VCaP (cell line): Measurements from ENCODE around the gene RASA1.
"Not testable (repeated sequence)": the region's sequence is repeated elsewhere in the genome, so short reads cannot be mapped to it uniquely, and the experiment has no call there.

Experiments used
- H3K27ac ChIP-seq: fragments of 450-650 bp; 2 replicates; pipeline ENCODE4 v1.5.1; 2017
- TF ChIP-seq, protein P1 (sequence below): fragments of 450-650 bp; conservative IDR thresholded peaks from 2 replicates; pipeline ENCODE4 v1.5.1; 2017; ENCODE audit warnings: mild to moderate bottlenecking, moderate library complexity

Gene RASA1

DNA sequence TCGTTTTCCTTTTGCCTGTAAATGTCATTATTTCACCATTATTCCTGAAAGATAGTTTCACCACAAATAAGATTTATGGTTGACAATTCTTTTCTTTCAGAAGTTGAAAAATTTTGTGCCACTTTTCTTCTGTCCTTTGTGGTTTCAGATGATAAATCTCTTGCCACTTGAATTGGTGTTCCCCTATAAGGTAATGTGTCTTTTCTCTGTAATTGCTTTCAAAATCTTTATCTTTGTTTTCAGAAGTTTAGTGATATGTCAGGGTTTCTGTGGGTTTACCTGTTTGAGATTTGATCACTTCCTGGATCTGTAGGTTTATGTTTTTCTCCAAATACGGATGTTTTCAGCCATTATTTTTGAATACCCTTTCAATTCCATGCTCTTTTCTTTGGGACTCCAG lies 14.6 kb downstream of the RASA1 start:
- no peak overlapping the region for H3K27ac ChIP-seq

DNA sequence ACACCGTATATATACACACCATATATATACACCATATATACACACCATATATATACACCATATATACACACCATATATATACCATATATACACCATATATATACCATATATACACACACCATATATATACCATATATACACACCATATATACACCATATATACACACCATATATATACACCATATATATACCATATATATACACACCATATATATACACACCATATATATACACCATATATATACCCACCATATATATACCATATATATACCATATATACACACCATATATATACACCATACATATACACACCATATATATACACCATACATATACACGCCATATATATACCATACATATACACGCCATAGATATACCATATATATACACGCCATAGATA lies 19.6 kb downstream of the RASA1 start:
- H3K27ac ChIP-seq: not testable (repeated sequence)

More for the DNA sequence above, 14.6 kb downstream of the RASA1 start:
- TF ChIP-seq, protein P1, sequence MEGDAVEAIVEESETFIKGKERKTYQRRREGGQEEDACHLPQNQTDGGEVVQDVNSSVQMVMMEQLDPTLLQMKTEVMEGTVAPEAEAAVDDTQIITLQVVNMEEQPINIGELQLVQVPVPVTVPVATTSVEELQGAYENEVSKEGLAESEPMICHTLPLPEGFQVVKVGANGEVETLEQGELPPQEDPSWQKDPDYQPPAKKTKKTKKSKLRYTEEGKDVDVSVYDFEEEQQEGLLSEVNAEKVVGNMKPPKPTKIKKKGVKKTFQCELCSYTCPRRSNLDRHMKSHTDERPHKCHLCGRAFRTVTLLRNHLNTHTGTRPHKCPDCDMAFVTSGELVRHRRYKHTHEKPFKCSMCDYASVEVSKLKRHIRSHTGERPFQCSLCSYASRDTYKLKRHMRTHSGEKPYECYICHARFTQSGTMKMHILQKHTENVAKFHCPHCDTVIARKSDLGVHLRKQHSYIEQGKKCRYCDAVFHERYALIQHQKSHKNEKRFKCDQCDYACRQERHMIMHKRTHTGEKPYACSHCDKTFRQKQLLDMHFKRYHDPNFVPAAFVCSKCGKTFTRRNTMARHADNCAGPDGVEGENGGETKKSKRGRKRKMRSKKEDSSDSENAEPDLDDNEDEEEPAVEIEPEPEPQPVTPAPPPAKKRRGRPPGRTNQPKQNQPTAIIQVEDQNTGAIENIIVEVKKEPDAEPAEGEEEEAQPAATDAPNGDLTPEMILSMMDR: no peak

DNA sequence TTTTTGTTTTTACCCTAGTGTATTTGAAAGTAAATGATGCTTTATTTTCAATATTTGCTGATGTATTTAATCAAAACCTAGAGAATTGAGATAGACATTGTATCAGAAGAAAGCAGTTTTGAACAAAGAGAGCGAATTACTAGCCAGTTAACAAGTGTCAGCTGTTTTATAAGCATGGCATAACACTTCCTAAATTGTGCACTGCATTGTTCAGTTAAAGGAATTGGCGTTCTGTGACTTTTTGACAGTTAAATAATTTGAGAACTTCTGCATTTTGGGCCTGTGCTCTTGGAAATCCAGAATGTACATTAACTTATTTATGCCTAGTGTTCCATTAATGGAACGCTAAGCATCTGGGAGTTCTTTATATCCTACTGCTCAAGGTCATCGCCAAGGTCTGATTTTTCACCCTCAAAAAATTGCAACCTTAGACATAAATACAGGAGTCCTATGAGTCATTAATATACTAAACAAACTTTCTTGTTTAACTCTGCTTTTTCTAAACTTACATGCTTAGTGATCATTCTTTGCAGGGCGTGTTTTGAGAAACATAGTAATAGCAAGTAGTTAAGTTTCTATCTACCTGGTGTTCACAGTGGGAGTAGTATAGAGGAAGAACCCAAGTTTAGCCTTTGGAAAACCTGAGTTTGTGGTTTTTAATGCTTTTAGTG lies 31.1 kb downstream of the RASA1 start:
- no peak overlapping the region for H3K27ac ChIP-seq
- TF ChIP-seq, protein P1: no peak

DNA sequence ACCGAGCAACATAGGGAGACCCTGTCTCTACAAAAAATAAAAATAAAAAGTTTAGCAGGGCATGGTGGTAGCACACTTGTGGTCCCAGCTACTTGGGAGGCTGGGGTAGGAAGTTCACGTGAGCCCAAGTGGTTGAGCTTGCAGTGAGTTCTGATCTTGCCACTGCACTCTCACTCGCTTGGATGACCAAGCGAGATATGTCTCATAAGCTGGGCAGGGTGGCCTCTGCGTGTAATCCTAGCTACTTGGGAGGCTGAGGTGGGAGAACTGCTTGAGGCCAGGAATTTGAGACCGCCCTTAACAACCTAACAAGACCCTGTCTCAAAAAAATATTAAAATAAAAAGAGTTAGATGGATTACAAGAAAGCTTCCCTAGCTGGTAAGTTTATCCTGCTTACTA lies 32.5 kb downstream of the RASA1 start:
- TF ChIP-seq, protein P1: no peak
- no peak overlapping the region for H3K27ac ChIP-seq

DNA sequence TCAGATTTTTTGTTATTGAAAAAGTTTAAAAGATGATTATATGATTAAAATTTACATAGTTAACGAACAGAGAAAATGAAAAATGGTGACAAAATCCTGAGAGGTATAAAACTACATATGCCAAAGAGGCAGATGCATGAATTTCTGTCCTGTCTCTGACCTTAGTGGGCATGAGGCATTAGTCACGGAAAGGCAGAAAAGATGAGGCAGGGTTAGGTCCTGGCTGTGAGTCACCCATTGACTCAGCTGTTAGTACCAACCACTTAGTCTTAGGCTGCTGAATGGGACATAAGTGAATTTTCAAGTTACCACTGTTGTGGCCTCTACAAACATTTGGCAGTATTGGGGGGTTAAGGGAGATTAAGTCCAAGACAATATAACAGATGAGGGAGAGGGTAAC lies 33.1 kb downstream of the RASA1 start:
- TF ChIP-seq, protein P1: no peak
- no peak overlapping the region for H3K27ac ChIP-seq

DNA sequence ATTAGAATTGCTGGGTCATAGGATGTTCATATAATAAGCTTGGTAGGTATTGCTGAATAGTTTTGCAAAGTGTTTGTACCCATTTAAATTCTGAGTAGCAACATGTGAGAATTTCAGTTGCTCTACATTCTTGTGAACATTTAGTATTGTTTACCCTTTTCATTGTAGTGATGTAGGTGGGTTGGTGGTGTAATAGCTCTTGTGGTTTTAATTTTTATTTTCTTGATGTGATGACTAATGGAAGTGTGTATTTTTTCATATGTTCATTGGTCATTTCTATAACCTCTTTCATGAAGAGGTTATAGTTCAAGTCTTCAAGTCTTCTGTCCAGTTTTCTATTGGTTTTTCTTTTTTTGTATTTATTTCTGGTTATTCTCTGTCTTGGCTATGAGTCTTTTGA lies 34.4 kb downstream of the RASA1 start:
- H3K27ac ChIP-seq: no peak overlapping the region
- TF ChIP-seq, protein P1: no peak

DNA sequence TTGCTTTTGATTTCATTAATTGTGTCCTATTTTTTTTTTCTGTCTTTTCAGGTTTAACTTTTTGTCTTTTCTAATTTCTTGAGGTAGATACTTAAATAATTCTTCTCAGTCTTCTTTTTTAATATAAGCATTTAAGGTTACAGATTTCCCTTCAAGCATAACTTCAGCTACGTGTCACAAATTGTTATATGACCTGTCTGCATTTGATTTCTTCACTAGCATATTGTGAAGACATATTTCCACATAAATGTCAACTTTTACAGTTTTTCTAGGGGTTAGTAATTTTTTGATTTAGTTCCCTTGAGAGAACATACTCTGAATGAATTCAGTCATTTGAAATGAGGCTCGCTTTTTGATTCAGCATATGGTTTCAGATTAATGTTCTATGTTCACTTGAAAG lies 35.6 kb downstream of the RASA1 start:
- no peak overlapping the region for H3K27ac ChIP-seq
- TF ChIP-seq, protein P1: no peak

DNA sequence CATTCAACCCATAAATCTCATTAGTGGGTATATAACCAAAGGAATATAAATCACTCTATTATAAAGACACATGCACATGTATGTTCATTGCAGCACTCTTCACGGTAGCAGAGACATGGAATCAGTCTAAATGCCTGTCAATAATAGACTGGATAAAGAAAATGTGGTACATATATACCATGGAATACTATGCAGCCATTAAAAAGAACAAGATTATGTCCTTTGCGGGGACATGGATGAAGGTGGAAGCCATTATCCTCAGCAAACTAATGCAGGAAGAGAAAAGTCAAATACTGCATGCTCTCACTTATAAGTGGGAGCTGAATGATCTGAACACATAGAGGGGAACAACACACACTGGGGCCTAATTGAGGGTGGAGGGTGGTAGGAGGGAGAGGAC lies 38.4 kb downstream of the RASA1 start:
- not testable (repeated sequence) for H3K27ac ChIP-seq
